GM18873 (cell line): ENCODE results near the gene USP32.

ENCODE experiments used
- ATAC-seq: cut with Tn5 transposase; IDR thresholded peaks from one replicate; pipeline ENCODE4 v1.9.1; 2021; ENCODE audit warnings: mild to moderate bottlenecking, moderate library complexity, moderate number of reproducible peaks; ENCODE audit not compliant: unreplicated experiment, low FRiP score

Gene USP32

DNA sequence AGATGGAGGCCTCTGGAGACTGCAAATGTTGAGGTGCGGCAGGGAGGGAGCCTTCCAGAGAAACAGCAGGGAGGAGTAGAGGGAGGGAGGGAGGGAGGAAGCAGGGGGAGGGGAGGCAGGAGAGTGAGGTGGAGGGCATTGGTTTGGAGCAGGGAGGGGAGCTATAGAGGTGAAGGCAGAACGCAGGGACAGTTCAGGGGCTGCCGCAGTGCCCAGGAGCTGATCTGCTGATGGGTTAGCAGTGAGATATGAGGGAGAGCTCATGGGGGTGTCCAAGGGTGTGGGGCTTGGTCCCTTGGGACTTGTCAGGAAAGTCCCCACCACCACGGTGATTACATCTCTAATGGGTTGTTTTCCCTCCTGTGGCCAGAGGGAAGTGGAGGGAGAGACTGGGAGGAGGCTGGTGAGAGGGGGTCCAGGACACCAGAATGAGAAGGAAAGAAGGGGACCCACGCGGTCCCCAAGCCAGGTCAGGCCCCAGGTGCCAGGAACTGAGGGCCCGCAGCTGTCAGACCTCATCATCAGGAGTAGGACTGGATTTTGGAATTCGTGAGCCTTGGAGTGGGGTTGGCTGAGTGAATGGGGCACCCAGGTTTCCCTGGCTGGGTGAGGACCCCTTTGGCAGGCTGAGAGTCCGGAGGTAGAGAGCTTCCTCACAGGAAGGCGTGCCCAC lies 231.0 kb downstream of the USP32 start:
- no peak for ATAC-seq

DNA sequence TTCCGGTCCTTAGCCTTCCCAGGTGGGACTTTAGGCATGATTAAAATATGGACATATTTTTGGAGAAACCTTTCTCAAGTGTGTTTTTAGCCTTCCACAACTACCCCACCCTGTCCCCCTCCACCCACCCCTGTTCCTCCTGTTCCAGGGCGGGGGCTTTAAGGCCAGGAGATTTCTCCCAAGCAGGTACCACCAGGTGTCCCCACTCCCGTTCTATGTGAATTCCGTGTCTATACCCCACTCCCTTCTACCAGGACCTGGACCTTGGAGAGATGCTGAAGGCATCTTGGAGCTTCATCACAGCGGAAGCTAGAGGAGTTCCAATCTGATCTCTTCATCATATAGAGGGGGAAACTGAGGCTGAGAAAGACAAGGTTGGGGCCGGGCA lies 232.5 kb downstream of the USP32 start:
- ATAC-seq: no peak

DNA sequence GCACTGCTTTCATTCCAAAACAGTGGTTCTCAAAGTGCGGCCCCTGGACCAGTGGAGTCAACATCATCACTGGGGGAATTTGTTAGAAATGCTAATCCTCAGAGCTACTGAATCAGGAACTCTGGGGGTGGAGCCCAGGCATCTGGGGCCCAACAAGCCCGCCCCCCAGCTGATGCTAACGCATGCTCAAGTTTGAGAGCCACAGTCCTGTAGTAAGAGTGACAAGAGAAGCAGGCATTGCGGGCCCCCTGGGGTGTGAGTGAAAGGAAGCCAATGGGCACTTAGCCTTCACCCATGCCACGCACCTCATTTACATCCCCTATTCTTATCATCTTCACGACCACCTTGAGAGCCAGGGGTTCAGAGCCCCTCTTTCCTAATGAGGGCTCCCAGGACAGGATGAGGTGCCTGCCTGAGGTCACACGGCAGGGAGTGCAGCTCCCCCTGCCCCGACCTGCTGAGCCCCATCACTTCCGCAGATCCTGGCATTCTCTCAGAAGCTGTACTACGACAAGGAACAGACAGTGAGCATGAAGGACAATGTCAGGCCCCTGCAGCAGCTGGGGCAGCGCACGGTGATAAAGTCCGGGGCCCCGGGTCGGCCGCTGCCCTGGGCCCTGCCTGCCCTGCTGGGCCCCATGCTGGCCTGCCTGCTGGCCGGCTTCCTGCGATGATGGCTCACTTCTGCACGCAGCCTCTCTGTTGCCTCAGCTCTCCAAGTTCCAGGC lies 233.0 kb downstream of the USP32 start:
- ATAC-seq: no peak

DNA sequence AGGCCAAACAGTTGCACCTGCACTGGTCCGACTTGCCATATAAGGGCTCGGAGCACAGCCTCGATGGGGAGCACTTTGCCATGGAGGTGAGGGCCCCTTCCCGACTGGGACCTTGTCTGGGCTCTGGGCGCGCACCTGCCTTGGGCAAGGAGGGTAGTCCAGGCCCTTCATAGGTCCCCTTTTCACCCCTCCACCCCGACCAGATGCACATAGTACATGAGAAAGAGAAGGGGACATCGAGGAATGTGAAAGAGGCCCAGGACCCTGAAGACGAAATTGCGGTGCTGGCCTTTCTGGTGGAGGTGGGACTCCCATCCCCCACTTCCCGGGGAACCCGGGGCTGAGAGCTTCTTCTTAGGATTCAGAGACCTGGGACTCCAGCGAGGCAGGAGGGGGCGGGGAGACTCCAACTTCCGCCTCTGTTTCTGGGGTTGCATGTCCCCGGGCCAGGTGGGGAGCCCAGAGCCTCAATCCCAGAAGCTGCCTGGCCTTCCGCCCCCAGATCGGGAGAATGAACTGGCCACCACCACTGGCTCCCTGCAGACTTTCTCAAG lies 234.4 kb downstream of the USP32 start:
- ATAC-seq: no peak

DNA sequence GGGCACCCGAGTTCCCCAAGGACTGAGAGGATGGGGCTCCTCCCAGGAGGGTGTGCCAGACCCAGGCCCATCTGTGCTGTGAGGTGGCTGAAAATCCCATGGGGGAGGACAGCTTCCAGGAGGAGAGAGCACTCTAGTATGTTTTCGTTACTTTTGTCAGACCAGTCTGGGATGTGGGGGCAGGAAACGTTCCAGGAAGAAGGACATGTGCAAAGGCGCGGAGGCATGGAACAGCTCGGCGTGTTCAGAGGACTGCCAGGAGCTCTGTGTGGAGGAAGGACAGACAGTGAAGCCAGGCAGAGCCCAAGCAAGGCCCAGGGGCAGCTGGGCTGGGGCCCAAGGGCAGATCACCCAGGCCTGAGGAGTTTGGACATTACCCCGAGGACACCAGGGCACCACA lies 235.2 kb downstream of the USP32 start:
- no peak for ATAC-seq

DNA sequence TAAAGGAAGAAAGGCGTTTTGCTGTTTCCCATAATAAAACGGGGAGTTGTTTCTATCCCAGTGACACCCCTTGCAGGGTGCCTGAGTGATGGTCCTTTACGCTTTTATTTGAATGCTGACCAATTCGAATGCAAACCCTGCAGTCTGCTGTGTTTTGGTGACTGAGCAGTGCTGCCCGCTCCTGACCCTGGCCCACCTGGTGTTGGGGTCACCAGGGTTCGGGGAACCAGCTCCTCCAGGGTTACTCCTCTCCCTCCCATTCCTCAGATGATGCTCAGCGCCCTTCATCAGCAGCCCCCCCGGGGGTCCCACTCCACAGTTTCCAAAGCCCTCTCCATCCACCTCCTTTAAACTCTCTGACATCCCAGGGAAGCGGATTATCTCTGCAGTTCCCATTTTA lies 236.1 kb downstream of the USP32 start:
- no peak for ATAC-seq

DNA sequence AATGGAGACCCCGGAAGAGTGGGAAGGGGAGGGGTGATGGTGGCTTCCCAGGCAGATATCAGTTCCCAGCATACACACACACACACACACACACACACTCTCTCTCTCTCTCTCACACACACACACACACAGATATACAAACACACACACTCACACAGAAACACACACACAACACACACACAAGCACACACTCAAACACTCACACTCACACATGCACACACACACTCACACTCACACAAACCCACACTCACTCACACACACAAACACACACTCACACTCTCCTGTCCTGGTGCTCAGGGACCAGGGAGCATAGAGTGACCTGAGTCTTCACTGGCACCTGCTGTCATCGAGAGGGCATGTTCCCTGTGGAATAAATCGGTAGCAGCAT lies 236.5 kb downstream of the USP32 start:
- no peak for ATAC-seq

DNA sequence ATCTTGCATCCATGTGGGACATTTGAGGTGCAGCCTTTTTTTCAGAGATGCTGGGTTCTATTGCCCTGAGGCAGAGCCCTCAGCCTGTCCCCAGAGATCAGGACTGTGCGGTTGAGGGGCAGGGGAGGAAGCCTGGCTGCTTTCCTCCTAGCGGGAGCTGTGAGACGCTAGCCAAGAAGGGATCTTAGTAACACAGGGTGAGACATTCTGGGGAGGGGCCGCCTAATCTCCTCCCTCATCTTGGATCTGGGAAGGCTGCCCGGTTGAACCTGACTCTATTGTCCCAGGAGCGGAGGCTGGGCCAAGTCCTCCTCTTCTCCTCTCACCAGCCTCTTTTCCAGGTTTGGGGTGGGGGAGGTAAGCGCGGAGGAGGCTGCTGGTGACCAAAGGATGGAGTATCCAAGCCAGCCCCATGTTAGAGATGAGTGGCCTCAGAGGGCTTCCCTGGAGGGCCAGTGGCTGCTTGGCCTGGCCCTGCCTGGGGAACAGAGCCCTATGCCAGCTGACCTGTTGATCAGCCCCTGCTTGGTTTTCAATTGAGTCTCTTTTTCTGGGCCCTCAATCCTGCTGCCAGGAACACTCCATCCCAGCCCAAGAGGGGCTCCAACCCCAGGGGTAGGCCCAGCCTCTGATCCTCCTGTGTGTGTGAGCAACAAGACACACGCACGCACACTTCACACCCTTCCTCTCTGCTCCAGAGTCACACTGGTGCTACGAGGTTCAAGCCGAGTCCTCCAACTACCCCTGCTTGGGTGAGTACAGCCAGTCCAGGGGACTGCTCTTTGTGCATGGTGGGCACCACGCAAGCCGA lies 237.1 kb downstream of the USP32 start:
- no peak for ATAC-seq

DNA sequence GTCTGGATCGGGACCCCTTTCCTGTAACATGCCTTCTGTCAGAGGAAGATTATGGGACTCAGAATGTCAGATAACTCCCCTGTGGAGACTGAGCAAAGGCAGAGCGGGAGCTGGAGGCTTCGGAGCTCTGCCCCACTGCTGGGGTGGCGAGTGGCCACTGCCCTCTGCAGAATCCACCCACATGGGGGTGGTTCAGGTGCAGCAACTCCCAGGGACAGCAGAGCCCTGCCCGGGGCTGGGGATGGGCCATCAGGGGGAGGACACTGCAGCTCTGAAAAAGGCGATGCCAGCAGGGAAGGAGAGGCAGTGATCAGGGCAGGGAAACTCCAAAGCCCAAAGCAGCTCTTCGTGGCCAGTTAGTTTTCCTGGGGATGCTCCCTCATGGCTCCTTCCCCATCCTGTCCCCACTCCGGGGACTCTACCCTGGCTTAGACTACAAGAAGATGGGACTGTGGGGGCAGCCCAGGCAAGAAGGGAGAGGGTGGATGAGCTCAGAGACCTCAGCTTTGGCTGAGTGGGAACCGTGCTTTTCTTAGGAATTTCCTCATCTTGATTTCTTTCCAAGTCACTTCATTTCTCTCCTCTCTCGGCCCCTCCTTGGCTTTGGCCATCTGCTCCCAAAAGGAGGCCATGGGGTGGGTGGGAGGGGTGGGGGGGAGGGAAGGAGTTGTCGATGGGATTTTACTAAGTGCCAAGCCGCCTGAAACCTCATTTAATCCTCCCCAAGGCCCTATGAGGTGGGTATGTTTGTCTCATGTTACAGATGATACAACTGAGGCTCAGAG lies 238.1 kb downstream of the USP32 start:
- no peak for ATAC-seq

DNA sequence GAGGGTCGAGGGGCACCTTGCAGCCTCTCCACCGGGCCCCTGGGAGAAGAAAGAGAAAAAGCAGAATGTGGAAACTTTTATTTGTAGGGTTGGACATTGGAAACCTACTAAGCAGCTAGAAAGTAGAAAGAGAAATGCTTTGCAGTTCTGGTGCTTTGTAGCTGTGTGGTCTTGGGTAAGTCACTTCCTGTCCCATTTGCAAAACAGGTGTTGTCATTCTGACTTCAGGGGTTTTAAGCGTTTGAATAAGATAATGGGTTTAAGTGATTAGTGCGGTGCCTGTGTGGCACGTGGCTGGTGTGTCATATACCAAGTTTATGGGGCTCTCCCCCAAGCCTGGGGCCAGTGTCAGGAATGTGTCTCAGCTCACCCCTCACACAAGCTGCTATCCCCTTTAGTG lies 240.6 kb downstream of the USP32 start:
- ATAC-seq: peak; percentile 64

DNA sequence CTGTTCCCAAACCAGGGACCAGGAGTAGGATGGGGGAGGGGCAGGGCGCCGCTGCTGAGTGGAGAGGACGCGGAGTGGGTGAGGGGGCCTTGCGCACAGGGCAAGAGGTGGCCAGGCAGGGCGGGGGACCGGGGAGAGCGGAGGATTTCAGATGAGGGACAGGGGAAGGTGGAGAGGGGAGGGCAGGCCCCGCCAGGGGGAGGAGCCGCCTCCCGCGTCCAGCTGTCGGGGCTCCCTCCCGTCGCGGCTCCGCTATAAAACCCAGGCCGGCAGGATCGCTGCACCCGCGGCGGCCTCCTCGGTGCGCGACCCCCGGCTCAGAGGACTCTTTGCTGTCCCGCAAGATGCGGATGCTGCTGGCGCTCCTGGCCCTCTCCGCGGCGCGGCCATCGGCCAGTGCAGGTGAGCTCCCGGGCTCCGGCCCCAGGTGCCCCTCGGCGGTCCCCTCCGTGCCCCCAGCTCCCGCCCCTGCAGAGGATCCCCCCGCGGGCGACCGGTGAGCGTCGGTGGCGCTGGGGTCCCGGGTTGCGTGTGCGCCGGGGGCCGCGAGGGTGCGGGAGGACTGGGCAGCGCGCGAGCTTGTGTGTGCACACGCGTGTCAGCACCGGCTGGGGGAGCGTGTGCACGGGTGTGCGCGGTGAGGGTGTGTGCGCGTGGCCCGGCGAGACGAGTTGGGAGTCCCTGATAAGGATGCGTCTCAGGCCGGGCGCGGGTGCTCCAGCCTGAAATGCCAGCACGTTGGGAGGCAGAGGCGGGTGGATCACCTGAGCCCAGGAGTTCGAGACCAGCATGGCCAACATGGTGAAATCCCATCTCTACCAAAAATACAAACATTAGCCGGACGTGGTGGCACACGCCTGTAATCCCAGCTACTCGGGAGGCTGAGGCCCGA lies 242.0 kb downstream of the USP32 start, which contains the start of gene CA4:
Gene CA4, plus strand, starts transcription at position 283 of the 892 bp plus-strand sequence. Its CDS starts 62 bp downstream, at position 345.
- ATAC-seq: no peak

DNA sequence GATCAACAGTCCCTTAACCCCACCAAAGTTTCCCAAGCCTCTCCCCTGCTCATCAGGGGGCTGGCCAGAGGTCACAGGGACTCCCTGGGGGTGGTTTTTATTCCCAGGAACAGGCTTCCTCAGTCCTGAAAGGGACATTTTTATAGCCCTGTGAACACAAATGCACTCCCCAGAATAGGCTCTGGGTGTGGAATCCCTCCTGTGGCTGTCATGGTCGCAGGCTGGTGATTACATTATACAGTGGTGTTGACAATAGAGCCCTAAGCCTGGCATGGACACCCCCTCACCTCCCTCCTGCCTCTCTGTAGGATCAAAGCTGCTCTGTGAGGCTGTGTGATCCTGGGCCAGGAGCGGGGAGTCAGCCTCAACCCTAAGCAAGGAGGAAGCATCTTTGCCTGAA lies 243.6 kb downstream of the USP32 start:
- no peak for ATAC-seq

DNA sequence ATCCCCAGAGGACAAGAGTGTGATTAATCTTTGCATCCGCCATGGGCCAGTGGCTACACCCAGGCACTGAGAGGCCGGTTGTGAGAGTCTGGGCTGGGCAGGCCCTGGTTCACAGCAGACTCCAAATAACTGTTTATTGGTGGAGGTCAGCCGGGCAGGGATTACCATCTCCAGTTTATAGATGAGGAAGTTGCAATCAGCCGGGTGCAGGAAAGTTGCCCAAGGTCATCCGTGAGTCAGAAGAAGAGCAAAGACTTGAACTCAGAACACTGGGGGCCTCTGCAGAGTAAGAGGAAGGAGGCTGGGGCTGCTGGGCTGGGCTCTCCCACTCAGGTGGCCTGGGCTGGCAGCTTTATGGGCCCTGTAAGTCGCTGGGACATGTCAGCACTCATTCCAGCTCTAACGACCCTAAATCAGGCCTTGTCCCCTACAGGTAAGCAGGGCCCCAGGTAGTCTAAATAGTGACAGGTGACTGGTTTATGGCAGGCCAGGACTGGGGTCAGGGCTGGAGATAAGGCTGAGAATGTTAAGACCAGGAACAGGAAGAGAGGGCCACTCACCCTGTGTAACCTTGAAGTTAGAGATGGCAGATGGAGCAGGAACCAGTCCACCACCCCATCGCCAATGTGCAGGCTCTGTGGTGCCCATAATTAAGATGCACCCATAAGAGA lies 244.2 kb downstream of the USP32 start:
- ATAC-seq: no peak

DNA sequence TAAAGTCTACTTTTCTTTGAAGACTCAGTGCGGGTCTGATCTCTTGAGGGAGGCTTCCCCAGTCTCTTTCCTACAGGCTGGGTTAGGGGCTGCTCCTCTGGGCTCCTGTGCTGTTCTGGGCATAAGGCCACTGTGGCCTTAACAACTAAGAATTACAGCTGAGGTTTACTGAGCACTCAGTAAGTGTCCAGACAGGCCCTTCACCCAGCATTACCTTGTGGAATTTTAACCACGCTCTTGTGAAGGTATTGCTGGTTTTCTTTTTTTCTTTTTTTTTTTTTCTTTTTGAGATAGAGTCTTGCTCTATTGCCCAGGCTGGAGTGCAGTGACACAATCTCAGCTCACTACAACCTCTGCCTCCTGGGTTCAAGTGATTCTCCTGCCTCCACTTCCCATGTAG lies 245.7 kb downstream of the USP32 start:
- no peak for ATAC-seq

DNA sequence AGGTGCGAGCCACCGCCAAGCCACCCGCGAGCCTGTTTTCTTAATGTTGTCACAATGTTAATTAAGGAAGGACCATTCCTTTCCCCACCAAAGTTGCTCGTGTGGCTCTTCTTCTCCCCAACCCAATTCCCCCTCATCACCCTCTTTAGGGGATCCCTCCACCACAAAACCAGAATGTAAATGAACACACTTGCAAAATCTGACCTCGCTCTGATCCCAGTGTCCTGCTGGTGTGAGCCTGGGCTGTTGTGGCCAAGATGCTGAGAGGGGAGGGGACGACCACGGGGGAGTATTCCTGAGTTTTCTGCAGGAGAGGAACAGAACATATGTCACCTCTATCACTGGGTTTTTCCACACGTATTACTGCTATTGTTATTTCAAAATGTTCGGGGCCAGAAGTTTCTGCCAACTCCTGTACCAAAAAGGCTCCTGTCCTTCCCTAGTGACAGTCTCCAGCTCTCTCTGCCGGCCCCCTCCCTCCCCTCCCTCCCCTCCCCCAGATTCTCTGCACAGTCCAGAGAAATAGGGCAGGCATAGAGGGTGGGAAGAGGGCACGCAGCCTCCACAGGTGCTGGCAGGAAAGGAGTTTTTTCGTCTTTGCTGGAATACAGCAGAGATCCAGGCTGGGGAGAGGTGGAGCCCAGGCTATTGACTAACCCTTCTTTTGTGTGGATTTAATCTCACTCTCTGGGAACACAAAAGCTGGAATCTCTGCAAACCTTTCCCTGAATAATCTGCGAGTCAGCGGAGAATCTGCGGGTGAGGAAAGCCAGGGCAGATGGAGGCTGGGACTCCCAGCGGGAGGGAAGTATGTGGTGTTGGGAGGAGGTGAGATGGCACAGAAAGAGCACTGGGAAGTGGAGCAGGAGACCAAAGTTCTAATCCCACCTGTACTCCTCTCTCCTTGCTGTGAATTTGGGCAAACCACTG lies 246.7 kb downstream of the USP32 start:
- ATAC-seq: no peak

DNA sequence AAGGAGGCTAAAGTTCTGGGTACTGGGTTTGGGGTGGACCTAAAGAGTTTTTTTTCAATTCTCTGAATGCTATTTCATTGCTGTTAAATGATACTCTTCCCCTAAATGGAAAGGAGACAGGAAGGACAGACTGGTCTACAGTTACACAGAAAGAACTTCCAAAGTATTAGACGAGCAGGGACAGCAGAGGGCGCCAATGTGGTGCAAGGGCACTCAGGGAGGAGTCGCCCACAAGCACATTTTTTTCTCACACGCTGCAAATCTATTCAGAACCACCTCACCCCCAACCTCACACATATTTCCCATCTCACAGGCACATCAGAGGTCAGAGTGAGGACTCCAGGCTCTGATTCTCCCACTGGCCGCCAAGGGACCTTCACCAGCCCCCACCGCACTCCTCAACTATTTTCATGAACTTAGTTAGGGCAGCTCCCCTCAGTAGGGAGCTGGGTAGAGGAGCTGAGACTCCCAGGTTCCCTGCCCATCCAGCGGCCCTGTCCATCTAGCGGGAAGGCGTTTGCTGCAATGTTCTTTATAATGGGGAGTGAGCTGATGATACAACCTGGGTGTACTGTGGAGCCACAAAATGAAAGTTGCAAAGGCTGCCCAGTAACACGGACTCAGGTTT lies 248.9 kb downstream of the USP32 start:
- no peak for ATAC-seq
